Iris pigment epithelial cell (primary cell): ENCODE results near the gene PM20D2.

ENCODE experiments used
- DNase-seq: peaks from one replicate; pipeline ENCODE4 v3.0.0-alpha.2; 2011; ENCODE audit warnings: low read depth

PM20D2 gene

GRCh38 chr6:89204096-89204495 lies 58.2 kb downstream of the PM20D2 start:
- DNase-seq: no peak

- no peak for DNase-seq
Measured at GRCh38 chr6:89205819-89206218, 60.0 kb downstream of the PM20D2 start.

- DNase-seq: no peak
Measured at GRCh38 chr6:89208551-89208950, 62.7 kb downstream of the PM20D2 start.

- no peak for DNase-seq
Measured at GRCh38 chr6:89209457-89209856, 63.6 kb downstream of the PM20D2 start.

- no peak for DNase-seq
Measured at GRCh38 chr6:89212472-89212871, 66.6 kb downstream of the PM20D2 start.

GRCh38 chr6:89214197-89214596 lies 68.3 kb downstream of the PM20D2 start:
- DNase-seq: no peak
